ENCODE measurements around the gene CES1.
"Not testable (repeated sequence)": the region's sequence is repeated elsewhere in the genome, so short reads cannot be mapped to it uniquely, and the experiment has no call there.

Gene CES1

GRCh38 chr16:55780095-55780407 is 52.8 kb downstream of the CES1 start:
- not testable (repeated sequence) for H3K27me3 ChIP-seq (ENCODE audit: control insufficient read depth, insufficient read depth, low read length); H3K4me3 ChIP-seq (ENCODE audit: low read length); H3K9me3 ChIP-seq (ENCODE audit: control insufficient read depth, low read length); H3K36me3 ChIP-seq (ENCODE audit: control insufficient read depth, insufficient read depth, low read length); H3K9ac ChIP-seq (ENCODE audit: low read length); H3K4me1 ChIP-seq (ENCODE audit: control insufficient read depth, insufficient read depth, low read length)

DNA sequence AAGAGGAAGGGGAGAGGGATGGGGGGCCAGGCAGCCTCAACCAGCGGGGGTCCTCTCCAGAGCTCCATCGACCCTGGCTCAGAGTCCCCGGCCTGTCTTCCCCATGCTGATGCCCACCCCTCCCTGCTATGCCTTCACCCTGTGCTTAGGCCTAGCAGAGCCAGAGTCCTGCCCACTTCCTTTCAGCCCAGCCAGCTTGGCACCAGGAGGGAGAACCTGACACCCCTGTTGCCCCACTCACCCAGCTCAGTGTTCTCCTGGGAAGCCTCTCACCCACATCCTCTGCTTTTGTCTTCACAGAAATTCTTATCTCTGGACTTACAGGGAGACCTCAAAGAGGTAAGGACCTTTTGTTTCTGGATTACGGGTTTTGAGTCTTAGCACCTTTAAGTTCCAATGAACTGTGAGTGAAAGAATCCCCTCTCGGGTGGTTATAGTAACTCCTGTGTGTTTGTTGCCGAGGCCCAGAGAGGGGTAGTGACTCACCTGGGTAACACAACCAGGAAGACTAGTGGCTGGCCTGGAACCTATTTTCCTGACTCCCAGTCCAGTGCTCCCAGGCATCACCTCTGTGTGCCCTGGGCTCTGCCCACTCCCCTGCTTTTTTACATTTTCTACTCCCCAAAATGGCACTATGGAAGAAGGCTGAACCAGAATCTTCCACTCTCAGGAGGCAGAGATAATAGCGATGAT is 53.3 kb downstream of the CES1 start:
- H3K36me3 ChIP-seq (ENCODE audit: control insufficient read depth, insufficient read depth, low read length): no peaks in the 10 kb centered on the region
- no peak overlapping the region for H3K9ac ChIP-seq (ENCODE audit: low read length)
- no peaks in the 10 kb centered on the region for H3K9me3 ChIP-seq (ENCODE audit: control insufficient read depth, low read length)
- no peaks in the 10 kb centered on the region for H3K4me1 ChIP-seq (ENCODE audit: control insufficient read depth, insufficient read depth, low read length)
- no peaks in the 10 kb centered on the region for H3K27me3 ChIP-seq (ENCODE audit: control insufficient read depth, insufficient read depth, low read length)
- no peak overlapping the region for H3K4me3 ChIP-seq (ENCODE audit: low read length)

- Histone ChIP-seq H3K9ac (ENCODE audit: low read length) (no peak overlapping the region), H3K4me1 (ENCODE audit: control insufficient read depth, insufficient read depth, low read length) (no peaks in the 10 kb centered on the region), H3K27me3 (ENCODE audit: control insufficient read depth, insufficient read depth, low read length) (no peaks in the 10 kb centered on the region), H3K36me3 (ENCODE audit: control insufficient read depth, insufficient read depth, low read length) (no peaks in the 10 kb centered on the region), H3K9me3 (ENCODE audit: control insufficient read depth, low read length) (no peaks in the 10 kb centered on the region), H3K4me3 (ENCODE audit: low read length) (no peak overlapping the region)
Measured at GRCh38 chr16:55778757-55779156, 54.1 kb downstream of the CES1 start.

- Histone ChIP-seq H3K36me3 (ENCODE audit: control insufficient read depth, insufficient read depth, low read length) (no peaks in the 10 kb centered on the region), H3K9me3 (ENCODE audit: control insufficient read depth, low read length) (no peaks in the 10 kb centered on the region), H3K27me3 (ENCODE audit: control insufficient read depth, insufficient read depth, low read length) (no peaks in the 10 kb centered on the region), H3K4me3 (ENCODE audit: low read length) (no peak overlapping the region), H3K9ac (ENCODE audit: low read length) (no peak overlapping the region), H3K4me1 (ENCODE audit: control insufficient read depth, insufficient read depth, low read length) (no peaks in the 10 kb centered on the region)
Measured at GRCh38 chr16:55775857-55776256, 57.0 kb downstream of the CES1 start.

GRCh38 chr16:55773859-55774549 is 58.9 kb downstream of the CES1 start:
- Histone ChIP-seq H3K36me3 (ENCODE audit: control insufficient read depth, insufficient read depth, low read length) (no peaks in the 10 kb centered on the region), H3K9ac (ENCODE audit: low read length) (no peak overlapping the region), H3K4me1 (ENCODE audit: control insufficient read depth, insufficient read depth, low read length) (no peaks in the 10 kb centered on the region), H3K4me3 (ENCODE audit: low read length) (no peak overlapping the region), H3K27me3 (ENCODE audit: control insufficient read depth, insufficient read depth, low read length) (no peaks in the 10 kb centered on the region), H3K9me3 (ENCODE audit: control insufficient read depth, low read length) (no peaks in the 10 kb centered on the region)

DNA sequence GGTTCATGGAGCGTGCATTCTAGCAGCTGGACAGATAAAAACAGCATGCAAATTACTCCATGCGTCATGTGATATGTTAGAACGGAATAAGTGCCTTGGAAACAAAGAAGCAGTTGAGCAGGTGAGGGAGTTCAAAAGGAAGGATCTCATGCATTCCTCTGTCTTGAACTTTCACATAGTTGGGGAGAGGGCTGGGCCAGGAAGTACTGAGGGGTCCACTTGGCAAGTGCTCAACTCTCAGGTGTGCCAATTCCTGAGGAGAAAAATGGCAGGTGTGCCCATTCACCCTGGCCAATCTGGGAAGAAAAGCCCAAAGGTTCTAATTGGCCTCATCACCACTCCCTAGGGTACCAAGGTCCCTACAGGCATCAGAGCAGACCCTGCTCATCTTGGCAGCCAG is 67.7 kb downstream of the CES1 start:
- H3K9ac ChIP-seq (ENCODE audit: low read length): no peak overlapping the region
- no peaks in the 10 kb centered on the region for H3K9me3 ChIP-seq (ENCODE audit: control insufficient read depth, low read length)
- H3K4me1 ChIP-seq (ENCODE audit: control insufficient read depth, insufficient read depth, low read length): no peaks in the 10 kb centered on the region
- H3K36me3 ChIP-seq (ENCODE audit: control insufficient read depth, insufficient read depth, low read length): no peaks in the 10 kb centered on the region
- H3K4me3 ChIP-seq (ENCODE audit: low read length): no peak overlapping the region
- no peaks in the 10 kb centered on the region for H3K27me3 ChIP-seq (ENCODE audit: control insufficient read depth, insufficient read depth, low read length)

- Histone ChIP-seq H3K4me1 (ENCODE audit: control insufficient read depth, insufficient read depth, low read length) (no peaks in the 10 kb centered on the region), H3K9me3 (ENCODE audit: control insufficient read depth, low read length) (no peaks in the 10 kb centered on the region), H3K36me3 (ENCODE audit: control insufficient read depth, insufficient read depth, low read length) (no peaks in the 10 kb centered on the region), H3K4me3 (ENCODE audit: low read length) (no peak overlapping the region), H3K27me3 (ENCODE audit: control insufficient read depth, insufficient read depth, low read length) (no peaks in the 10 kb centered on the region), H3K9ac (ENCODE audit: low read length) (no peak overlapping the region)
Measured at GRCh38 chr16:55760310-55761001, 72.4 kb downstream of the CES1 start.

GRCh38 chr16:55759965-55760309 is 73.0 kb downstream of the CES1 start:
- not testable (repeated sequence) for H3K4me1 ChIP-seq (ENCODE audit: control insufficient read depth, insufficient read depth, low read length); H3K36me3 ChIP-seq (ENCODE audit: control insufficient read depth, insufficient read depth, low read length); H3K27me3 ChIP-seq (ENCODE audit: control insufficient read depth, insufficient read depth, low read length); H3K9me3 ChIP-seq (ENCODE audit: control insufficient read depth, low read length); H3K9ac ChIP-seq (ENCODE audit: low read length); H3K4me3 ChIP-seq (ENCODE audit: low read length)

- not testable (repeated sequence) for H3K4me1 ChIP-seq (ENCODE audit: control insufficient read depth, insufficient read depth, low read length); H3K9me3 ChIP-seq (ENCODE audit: control insufficient read depth, low read length); H3K4me3 ChIP-seq (ENCODE audit: low read length); H3K9ac ChIP-seq (ENCODE audit: low read length); H3K36me3 ChIP-seq (ENCODE audit: control insufficient read depth, insufficient read depth, low read length); H3K27me3 ChIP-seq (ENCODE audit: control insufficient read depth, insufficient read depth, low read length)
Measured at GRCh38 chr16:55757595-55758527, 75.0 kb downstream of the CES1 start.

DNA sequence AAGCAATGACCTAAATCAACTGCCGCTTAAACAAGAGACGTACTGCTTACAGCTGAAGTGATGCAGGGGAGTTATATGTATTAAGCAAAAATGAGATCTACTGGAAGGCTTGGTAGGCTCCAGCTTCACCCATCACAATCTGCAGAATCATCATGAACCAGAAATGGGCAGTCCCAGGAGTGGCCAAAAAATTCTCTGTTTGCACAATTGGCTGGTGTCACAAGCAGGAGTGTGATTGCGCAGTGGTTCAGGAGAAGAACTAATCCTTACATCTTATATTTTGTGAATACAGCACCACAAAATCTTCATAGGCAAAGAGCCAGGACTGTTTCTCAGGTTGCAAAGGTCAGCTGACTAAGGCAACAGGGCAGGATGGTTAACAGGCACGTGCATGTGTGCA is 75.9 kb downstream of the CES1 start:
- Histone ChIP-seq H3K36me3 (ENCODE audit: control insufficient read depth, insufficient read depth, low read length) (no peaks in the 10 kb centered on the region), H3K27me3 (ENCODE audit: control insufficient read depth, insufficient read depth, low read length) (no peaks in the 10 kb centered on the region), H3K4me3 (ENCODE audit: low read length) (no peak overlapping the region), H3K9me3 (ENCODE audit: control insufficient read depth, low read length) (no peaks in the 10 kb centered on the region), H3K4me1 (ENCODE audit: control insufficient read depth, insufficient read depth, low read length) (no peaks in the 10 kb centered on the region), H3K9ac (ENCODE audit: low read length) (no peak overlapping the region)

GRCh38 chr16:55754056-55754455 is 78.8 kb downstream of the CES1 start:
- Histone ChIP-seq H3K4me1 (ENCODE audit: control insufficient read depth, insufficient read depth, low read length) (no peaks in the 10 kb centered on the region), H3K9ac (ENCODE audit: low read length) (no peak overlapping the region), H3K36me3 (ENCODE audit: control insufficient read depth, insufficient read depth, low read length) (no peaks in the 10 kb centered on the region), H3K9me3 (ENCODE audit: control insufficient read depth, low read length) (no peaks in the 10 kb centered on the region), H3K27me3 (ENCODE audit: control insufficient read depth, insufficient read depth, low read length) (no peaks in the 10 kb centered on the region), H3K4me3 (ENCODE audit: low read length) (no peak overlapping the region)

- H3K9me3 ChIP-seq (ENCODE audit: control insufficient read depth, low read length); H3K4me1 ChIP-seq (ENCODE audit: control insufficient read depth, insufficient read depth, low read length); H3K36me3 ChIP-seq (ENCODE audit: control insufficient read depth, insufficient read depth, low read length); H3K27me3 ChIP-seq (ENCODE audit: control insufficient read depth, insufficient read depth, low read length); H3K4me3 ChIP-seq (ENCODE audit: low read length); H3K9ac ChIP-seq (ENCODE audit: low read length): not testable (repeated sequence)
Measured at GRCh38 chr16:55753145-55753631, 79.7 kb downstream of the CES1 start.
